Choroid plexus epithelial cell (primary cell): ENCODE data around the gene FAM78A.

Experiments used
- DNase-seq: peaks from one replicate; pipeline ENCODE4 v3.0.0-alpha.2; 2010; ENCODE audit warnings: low read depth
- H3K4me3 ChIP-seq: 2 replicates; pipeline ENCODE4 v1.5.1; 2011; ENCODE audit warnings: low read depth, mild to moderate bottlenecking, control low read depth, low read length, moderate library complexity
- TF ChIP-seq, protein P1 (sequence below): conservative IDR thresholded peaks from 2 replicates; pipeline ENCODE4 v1.5.1; 2011; ENCODE audit warnings: low read depth, mild to moderate bottlenecking, control low read depth, inconsistent platforms, low read length, moderate library complexity

FAM78A gene, protein sequence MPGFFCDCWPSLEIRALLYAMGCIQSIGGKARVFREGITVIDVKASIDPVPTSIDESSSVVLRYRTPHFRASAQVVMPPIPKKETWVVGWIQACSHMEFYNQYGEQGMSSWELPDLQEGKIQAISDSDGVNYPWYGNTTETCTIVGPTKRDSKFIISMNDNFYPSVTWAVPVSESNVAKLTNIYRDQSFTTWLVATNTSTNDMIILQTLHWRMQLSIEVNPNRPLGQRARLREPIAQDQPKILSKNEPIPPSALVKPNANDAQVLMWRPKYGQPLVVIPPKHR

GRCh38 chr9:131276094-131276888 is at the start of gene FAM78A:
TSS of gene FAM78A (minus strand) at chr9:131276510. CDS start at chr9:131276179, 331 bp downstream.
- peak; percentile 14 for DNase-seq
- peak within 1 kb of the TSS; percentile 46 for H3K4me3 ChIP-seq
- TF ChIP-seq, protein P1, sequence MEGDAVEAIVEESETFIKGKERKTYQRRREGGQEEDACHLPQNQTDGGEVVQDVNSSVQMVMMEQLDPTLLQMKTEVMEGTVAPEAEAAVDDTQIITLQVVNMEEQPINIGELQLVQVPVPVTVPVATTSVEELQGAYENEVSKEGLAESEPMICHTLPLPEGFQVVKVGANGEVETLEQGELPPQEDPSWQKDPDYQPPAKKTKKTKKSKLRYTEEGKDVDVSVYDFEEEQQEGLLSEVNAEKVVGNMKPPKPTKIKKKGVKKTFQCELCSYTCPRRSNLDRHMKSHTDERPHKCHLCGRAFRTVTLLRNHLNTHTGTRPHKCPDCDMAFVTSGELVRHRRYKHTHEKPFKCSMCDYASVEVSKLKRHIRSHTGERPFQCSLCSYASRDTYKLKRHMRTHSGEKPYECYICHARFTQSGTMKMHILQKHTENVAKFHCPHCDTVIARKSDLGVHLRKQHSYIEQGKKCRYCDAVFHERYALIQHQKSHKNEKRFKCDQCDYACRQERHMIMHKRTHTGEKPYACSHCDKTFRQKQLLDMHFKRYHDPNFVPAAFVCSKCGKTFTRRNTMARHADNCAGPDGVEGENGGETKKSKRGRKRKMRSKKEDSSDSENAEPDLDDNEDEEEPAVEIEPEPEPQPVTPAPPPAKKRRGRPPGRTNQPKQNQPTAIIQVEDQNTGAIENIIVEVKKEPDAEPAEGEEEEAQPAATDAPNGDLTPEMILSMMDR: no peak

DNA sequence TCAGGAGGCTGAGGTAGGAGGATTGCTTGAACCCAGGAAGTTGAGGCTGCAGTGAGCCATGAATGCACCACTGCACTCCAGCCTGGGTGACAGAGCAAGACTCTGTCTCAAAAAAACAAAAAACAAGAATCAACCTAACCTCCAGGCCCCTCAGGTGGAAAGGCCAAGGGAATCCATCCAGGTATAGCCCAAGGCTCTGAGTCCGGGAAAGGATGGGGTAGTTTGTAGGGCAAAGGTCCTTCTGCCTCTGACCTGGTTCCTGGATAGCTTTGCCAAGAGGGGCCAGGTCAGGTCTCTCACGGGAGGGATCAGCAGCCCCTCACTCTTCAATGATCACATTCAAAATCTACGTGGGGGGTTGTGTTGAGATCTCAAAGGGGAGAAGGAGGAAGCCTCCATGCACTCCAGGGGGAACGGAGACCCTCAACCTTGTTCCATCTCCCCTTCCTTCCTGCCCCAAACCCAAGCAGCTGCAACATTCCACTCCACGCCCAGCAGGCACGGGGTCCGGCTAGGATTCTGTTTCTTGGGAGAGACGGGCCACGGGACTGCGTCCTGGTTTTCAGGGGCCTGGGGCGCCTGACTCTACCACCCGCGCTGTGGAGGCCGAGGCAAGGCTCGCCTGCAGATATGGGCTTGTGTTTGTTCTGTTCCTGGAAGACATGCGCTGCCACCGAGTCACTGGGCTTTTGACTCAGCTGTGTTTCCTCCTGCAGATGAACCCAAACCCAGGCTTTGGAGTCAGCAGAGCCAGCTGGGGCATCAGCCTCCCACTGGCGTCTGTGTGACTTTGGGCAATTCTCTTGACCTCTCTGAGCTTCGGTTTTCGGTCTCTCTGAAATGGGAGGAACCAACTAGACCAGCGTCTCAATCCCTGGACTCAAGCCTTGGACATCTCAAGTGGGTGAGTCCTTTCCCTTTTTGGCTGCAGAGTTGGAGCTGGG is 48.7 kb upstream of the FAM78A start:
- no peak overlapping the region for H3K4me3 ChIP-seq
- no peak for DNase-seq
- TF ChIP-seq, protein P1: no peak

DNA sequence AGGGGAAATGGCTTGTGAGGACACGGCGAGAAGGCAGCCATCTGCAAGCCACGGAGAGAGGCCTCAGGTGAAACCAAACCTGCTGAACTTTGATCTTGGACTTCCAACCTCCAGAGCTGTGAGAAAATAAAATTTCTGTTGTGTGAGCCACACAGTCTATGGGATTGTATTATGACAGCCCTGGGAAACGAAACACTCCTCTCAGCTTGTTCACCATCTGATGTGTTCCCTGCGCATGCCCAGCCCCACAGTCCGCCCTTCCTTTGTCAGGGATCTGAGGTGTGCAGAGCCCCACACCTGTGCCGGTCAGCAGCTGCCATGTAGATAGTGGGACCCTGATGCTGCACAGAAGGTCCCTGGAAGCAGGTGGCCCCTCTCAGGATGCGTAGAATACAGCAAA is 47.3 kb upstream of the FAM78A start:
- TF ChIP-seq, protein P1: no peak
- no peak overlapping the region for H3K4me3 ChIP-seq
- DNase-seq: no peak

GRCh38 chr9:131320031-131320685 is 43.8 kb upstream of the FAM78A start:
- TF ChIP-seq, protein P1: no peak
- H3K4me3 ChIP-seq: no peak overlapping the region
- DNase-seq: no peak

DNA sequence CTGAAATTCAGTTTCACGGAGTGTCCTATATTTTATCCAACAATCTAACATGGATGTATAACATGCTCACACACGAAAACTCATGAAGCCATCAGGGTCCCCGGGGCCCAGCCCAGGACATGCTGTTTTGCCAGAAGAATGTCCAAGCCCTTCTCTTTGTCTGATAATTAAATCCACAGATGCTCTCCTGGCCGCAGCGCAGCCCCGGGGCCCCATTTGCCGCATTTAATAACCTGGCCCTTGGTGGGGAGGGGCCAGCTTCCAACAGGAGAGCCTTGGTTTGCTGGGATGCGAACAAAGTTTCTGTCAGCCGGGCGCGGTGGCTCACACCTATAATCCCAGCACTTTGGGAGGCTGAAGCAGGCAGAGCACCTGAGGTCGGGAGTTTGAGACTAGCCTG is 43.2 kb upstream of the FAM78A start:
- H3K4me3 ChIP-seq: no peak overlapping the region
- DNase-seq: no peak
- TF ChIP-seq, protein P1: no peak
